ENCODE results near the gene MRPL10.

GRCh38 chr17:47834756-47835155 lies 3.4 kb upstream of the MRPL10 start:
- no peak for TF ChIP-seq CTCF (IDR thresholded peaks at IDR 0.05)
- no peak for TF ChIP-seq POLR2A (IDR thresholded peaks at IDR 0.05)
